ENCODE data around the gene SNX19.

DNA sequence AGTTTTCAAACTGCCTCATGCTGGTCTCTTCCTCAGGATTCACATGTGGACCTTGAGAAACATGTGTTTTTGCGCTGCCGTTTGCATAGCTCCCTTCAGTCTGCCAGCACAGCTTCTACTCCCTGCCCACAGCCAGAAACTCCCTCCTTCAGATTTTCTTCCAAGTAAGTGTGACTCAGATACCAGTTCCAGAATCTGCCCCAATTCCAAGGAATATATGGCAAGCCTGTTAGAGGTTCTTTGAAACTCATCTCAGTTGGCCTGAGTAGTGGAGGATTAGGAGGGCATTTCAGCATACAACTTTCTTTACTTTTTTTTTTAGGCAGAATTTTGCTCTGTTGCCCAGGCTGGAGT lies 67.1 kb downstream of the SNX19 start:
- TF ChIP-seq, protein P1, sequence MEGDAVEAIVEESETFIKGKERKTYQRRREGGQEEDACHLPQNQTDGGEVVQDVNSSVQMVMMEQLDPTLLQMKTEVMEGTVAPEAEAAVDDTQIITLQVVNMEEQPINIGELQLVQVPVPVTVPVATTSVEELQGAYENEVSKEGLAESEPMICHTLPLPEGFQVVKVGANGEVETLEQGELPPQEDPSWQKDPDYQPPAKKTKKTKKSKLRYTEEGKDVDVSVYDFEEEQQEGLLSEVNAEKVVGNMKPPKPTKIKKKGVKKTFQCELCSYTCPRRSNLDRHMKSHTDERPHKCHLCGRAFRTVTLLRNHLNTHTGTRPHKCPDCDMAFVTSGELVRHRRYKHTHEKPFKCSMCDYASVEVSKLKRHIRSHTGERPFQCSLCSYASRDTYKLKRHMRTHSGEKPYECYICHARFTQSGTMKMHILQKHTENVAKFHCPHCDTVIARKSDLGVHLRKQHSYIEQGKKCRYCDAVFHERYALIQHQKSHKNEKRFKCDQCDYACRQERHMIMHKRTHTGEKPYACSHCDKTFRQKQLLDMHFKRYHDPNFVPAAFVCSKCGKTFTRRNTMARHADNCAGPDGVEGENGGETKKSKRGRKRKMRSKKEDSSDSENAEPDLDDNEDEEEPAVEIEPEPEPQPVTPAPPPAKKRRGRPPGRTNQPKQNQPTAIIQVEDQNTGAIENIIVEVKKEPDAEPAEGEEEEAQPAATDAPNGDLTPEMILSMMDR (IDR thresholded peaks at IDR 0.05): no peak
- no peak for TF ChIP-seq POLR2A (IDR thresholded peaks at IDR 0.05)

All from Peyer's patch (tissue), 4 donors.